GM18951 (cell line): ENCODE data around the gene NRXN3.

Source experiments
- POLR2A ChIP-seq: IDR thresholded peaks from 4 replicates; pipeline ENCODE4 v1.6.1; 2011; ENCODE audit warnings: mild to moderate bottlenecking; ENCODE audit not compliant: insufficient read length, insufficient read depth; ENCODE audit errors: extremely low read depth
- in situ Hi-C: fragments of 300-500 bp; cut with MboI; formaldehyde crosslinking; loops from one replicate; pipeline ENCODE4 v1.12.0; 2022; ENCODE audit warnings: low sequenced_read_pairs, mixed read lengths, inconsistent platforms; ENCODE audit not compliant: unreplicated experiment

Gene NRXN3

GRCh38 chr14:79511146-79511545, 1341.0 kb downstream of the NRXN3 start:
- TF ChIP-seq POLR2A, result no peak
- in situ Hi-C loops, result no loop called here

- in situ Hi-C loops, result no loop called here
- no peak for TF ChIP-seq POLR2A
These were observed 1343.3 kb downstream of the NRXN3 start for GRCh38 chr14:79513446-79513845.

- no peak for TF ChIP-seq POLR2A
- in situ Hi-C loops, result no loop called here
These were observed 1344.5 kb downstream of the NRXN3 start for GRCh38 chr14:79514700-79515099.

- in situ Hi-C loops, result no loop called here
- TF ChIP-seq POLR2A, result no peak
These were observed 1345.0 kb downstream of the NRXN3 start for GRCh38 chr14:79515158-79515557.

- in situ Hi-C loops, result no loop called here
- no peak for TF ChIP-seq POLR2A
These were observed 1345.8 kb downstream of the NRXN3 start for GRCh38 chr14:79516009-79516408.

GRCh38 chr14:79525416-79525815, 1355.2 kb downstream of the NRXN3 start:
- TF ChIP-seq POLR2A, result no peak
- in situ Hi-C loops, result no loop called here

- in situ Hi-C loops, result no loop called here
- TF ChIP-seq POLR2A, result no peak
These were observed 1358.7 kb downstream of the NRXN3 start for GRCh38 chr14:79528828-79529416.

- in situ Hi-C loops, result no loop called here
- TF ChIP-seq POLR2A, result no peak
These were observed 1360.4 kb downstream of the NRXN3 start for GRCh38 chr14:79530555-79530954.

- in situ Hi-C loops, result no loop called here
- TF ChIP-seq POLR2A, result no peak
These were observed 1364.7 kb downstream of the NRXN3 start for GRCh38 chr14:79534703-79535353.

- TF ChIP-seq POLR2A, result no peak
- in situ Hi-C loops, result no loop called here
These were observed 1370.2 kb downstream of the NRXN3 start for GRCh38 chr14:79540394-79540793.

GRCh38 chr14:79542121-79542520, 1371.9 kb downstream of the NRXN3 start:
- in situ Hi-C loops, result no loop called here

GRCh38 chr14:79543348-79543747, 1373.2 kb downstream of the NRXN3 start:
- in situ Hi-C loops, result no loop called here
- TF ChIP-seq POLR2A, result no peak

More at GRCh38 chr14:79542121-79542520, 1371.9 kb downstream of the NRXN3 start:
- TF ChIP-seq POLR2A, result no peak

- in situ Hi-C loops, result no loop called here
- no peak for TF ChIP-seq POLR2A
These were observed 1374.0 kb downstream of the NRXN3 start for GRCh38 chr14:79543967-79544697.

- no peak for TF ChIP-seq POLR2A
- in situ Hi-C loops, result no loop called here
These were observed 1374.5 kb downstream of the NRXN3 start for GRCh38 chr14:79544698-79545070.
